ENCODE results near the gene POLG2. TPM values are rescaled to one million over a fixed set of nuclear protein-coding genes. Genes with fewer than 3 reads are reported as not detected.

Gene POLG2
- total RNA-seq, 1 experiment from 2014 or later = 42.7 TPM

DNA sequence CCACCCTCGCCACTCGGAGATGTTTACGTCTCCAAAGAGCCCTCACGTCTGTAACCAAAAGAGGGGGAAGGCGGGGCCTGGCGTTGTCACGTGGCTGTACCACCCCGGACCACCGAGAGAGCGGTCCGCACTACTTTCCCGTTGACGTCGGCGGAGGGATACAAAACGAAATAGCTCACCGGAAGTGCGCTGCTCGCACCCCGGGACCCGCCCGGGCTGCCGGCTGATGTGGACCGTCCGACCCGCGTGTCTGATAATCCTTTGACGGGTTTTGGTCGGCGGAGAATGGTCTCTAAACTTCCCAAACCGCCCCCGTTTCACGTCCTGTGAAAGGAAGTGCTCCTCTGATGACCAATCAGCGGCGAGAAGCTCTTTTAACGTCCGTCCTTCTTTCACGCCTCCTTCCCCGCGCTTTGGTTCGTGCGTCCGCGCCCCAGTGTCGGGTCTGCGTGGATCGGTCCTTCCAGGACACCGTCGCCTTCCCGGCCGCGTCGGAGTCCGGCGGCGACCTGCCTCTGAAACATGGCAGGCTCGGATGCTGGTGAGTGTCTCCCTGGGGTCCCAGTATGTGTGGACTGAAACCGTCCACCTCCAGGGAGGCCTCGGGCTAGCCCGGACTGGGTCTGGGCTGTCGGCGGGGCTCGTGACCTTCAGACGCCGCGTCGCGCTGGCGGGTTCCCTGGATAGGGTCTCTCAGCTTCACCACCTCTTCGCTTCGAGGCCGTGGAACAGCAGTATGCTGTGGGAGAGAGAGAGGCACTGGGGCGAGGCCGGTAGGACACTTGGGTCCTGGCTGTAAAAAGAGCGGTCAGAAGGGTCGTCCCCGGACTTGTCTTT lies 9.9 kb upstream of the POLG2 start, which contains the start of gene CEP95 (continued):
- TF ChIP-seq, protein P1, sequence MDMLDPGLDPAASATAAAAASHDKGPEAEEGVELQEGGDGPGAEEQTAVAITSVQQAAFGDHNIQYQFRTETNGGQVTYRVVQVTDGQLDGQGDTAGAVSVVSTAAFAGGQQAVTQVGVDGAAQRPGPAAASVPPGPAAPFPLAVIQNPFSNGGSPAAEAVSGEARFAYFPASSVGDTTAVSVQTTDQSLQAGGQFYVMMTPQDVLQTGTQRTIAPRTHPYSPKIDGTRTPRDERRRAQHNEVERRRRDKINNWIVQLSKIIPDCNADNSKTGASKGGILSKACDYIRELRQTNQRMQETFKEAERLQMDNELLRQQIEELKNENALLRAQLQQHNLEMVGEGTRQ (CRISPR knock-in tag; IDR thresholded peaks at IDR 0.05) = peak; percentile 93
- TF ChIP-seq OVOL2 (CRISPR knock-in tag; IDR thresholded peaks at IDR 0.05; ENCODE audit: borderline replicate concordance) (no peak), ATF1 (CRISPR knock-in tag; IDR thresholded peaks at IDR 0.05) (no peak), AFF4 (CRISPR knock-in tag; IDR thresholded peaks at IDR 0.05; ENCODE audit: borderline replicate concordance) (no peak), EMX1 (CRISPR knock-in tag; IDR thresholded peaks at IDR 0.05) (no peak), CTCF (IDR thresholded peaks at IDR 0.05) (no peak), STAT6 (CRISPR knock-in tag; conservative IDR thresholded peaks at IDR 0.05; ENCODE audit: low read depth) (no peak), FOXP1 (CRISPR knock-in tag; IDR thresholded peaks at IDR 0.05; ENCODE audit: borderline replicate concordance) (peak; percentile 87), GABPB1 (CRISPR knock-in tag; IDR thresholded peaks at IDR 0.05) (peak; percentile 54; the same call in 1 of the 2 replicates), ELF4 (CRISPR knock-in tag; IDR thresholded peaks at IDR 0.05; ENCODE audit: low read depth) (no peak), KAT7 (CRISPR knock-in tag; IDR thresholded peaks at IDR 0.05; ENCODE audit: borderline replicate concordance) (peak; percentile 10; the same call in 1 of the 2 replicates), GTF2I (CRISPR knock-in tag; conservative IDR thresholded peaks at IDR 0.05) (no peak), SMAD4 (CRISPR knock-in tag; IDR thresholded peaks at IDR 0.05) (no peak), ZNF317 (CRISPR knock-in tag; IDR thresholded peaks at IDR 0.05; ENCODE audit: borderline replicate concordance, low read depth) (no peak), ZNF232 (CRISPR knock-in tag; IDR thresholded peaks at IDR 0.05) (0 out of 2 replicates have a peak, but pooled peaks have one; percentile 8), CBFB (CRISPR knock-in tag; IDR thresholded peaks at IDR 0.05; ENCODE audit: low read depth) (no peak), ZNF263 (CRISPR knock-in tag; IDR thresholded peaks at IDR 0.05; ENCODE audit: low read depth) (no peak), ETV6 (CRISPR knock-in tag; IDR thresholded peaks at IDR 0.05) (0 out of 2 replicates have a peak, but pooled peaks have one; percentile 16), SMAD3 (CRISPR knock-in tag; IDR thresholded peaks at IDR 0.05; ENCODE audit: borderline replicate concordance) (no peak), HMGA2 (CRISPR knock-in tag; IDR thresholded peaks at IDR 0.05) (no peak)
- TF ChIP-seq, protein P2, sequence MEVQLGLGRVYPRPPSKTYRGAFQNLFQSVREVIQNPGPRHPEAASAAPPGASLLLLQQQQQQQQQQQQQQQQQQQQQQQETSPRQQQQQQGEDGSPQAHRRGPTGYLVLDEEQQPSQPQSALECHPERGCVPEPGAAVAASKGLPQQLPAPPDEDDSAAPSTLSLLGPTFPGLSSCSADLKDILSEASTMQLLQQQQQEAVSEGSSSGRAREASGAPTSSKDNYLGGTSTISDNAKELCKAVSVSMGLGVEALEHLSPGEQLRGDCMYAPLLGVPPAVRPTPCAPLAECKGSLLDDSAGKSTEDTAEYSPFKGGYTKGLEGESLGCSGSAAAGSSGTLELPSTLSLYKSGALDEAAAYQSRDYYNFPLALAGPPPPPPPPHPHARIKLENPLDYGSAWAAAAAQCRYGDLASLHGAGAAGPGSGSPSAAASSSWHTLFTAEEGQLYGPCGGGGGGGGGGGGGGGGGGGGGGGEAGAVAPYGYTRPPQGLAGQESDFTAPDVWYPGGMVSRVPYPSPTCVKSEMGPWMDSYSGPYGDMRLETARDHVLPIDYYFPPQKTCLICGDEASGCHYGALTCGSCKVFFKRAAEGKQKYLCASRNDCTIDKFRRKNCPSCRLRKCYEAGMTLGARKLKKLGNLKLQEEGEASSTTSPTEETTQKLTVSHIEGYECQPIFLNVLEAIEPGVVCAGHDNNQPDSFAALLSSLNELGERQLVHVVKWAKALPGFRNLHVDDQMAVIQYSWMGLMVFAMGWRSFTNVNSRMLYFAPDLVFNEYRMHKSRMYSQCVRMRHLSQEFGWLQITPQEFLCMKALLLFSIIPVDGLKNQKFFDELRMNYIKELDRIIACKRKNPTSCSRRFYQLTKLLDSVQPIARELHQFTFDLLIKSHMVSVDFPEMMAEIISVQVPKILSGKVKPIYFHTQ (CRISPR knock-in tag; IDR thresholded peaks at IDR 0.05) = no peak
- TF ChIP-seq, protein P3, sequence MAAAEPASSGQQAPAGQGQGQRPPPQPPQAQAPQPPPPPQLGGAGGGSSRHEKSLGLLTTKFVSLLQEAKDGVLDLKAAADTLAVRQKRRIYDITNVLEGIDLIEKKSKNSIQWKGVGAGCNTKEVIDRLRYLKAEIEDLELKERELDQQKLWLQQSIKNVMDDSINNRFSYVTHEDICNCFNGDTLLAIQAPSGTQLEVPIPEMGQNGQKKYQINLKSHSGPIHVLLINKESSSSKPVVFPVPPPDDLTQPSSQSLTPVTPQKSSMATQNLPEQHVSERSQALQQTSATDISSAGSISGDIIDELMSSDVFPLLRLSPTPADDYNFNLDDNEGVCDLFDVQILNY (CRISPR knock-in tag; IDR thresholded peaks at IDR 0.05) = peak; percentile 54; the same call in 1 of the 2 replicates
- TF ChIP-seq, protein P4, sequence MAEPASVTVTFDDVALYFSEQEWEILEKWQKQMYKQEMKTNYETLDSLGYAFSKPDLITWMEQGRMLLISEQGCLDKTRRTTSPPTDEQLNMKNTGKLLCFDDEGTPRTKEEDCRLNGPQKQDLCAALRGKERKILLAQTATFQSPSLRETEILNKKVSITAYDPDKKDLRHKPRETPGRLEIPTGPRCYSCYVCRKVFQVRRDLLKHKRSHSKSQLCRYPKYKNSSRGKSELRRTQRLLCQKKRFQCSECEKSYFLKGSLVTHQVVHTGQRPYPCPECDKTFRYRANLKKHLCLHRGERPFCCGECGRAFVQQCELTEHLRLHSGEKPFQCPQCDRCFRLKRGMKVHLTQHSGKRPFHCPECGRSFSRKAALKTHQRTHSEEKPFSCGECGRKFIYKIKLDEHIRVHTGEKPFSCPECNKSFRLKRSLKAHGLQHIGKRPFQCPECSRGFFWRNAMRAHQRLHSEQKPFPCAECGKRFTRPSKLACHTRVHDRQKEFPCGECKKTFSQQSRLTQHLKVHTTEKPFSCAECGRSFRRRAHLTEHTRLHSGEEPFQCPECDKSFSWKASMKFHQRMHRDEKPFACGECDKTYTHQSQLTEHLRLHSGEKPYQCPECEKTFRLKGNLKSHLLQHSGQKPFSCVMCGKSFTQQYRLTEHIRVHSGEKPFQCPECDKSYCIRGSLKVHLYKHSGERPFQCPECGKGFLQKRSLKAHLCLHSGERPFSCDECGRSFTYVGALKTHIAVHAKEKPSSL (CRISPR knock-in tag; conservative IDR thresholded peaks at IDR 0.05) = no peak
